ENCODE results near the gene TNKS2.

- TF ChIP-seq EZH2 (IDR thresholded peaks at IDR 0.05; ENCODE audit: low read length) = no peak
- TF ChIP-seq, protein P1, sequence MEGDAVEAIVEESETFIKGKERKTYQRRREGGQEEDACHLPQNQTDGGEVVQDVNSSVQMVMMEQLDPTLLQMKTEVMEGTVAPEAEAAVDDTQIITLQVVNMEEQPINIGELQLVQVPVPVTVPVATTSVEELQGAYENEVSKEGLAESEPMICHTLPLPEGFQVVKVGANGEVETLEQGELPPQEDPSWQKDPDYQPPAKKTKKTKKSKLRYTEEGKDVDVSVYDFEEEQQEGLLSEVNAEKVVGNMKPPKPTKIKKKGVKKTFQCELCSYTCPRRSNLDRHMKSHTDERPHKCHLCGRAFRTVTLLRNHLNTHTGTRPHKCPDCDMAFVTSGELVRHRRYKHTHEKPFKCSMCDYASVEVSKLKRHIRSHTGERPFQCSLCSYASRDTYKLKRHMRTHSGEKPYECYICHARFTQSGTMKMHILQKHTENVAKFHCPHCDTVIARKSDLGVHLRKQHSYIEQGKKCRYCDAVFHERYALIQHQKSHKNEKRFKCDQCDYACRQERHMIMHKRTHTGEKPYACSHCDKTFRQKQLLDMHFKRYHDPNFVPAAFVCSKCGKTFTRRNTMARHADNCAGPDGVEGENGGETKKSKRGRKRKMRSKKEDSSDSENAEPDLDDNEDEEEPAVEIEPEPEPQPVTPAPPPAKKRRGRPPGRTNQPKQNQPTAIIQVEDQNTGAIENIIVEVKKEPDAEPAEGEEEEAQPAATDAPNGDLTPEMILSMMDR (optimal IDR thresholded peaks at IDR 0.05 in 1 of 3, IDR thresholded peaks at IDR 0.05 in 1 of 3, conservative IDR thresholded peaks at IDR 0.05 in 1 of 3; ENCODE audit: extremely low read depth in 1 of 3, insufficient read depth in 2 of 3, low read length in 3 of 3) = no peak
These were observed 86.3 kb downstream of the TNKS2 start for GRCh38 chr10:91884536-91884935.

Measured in keratinocyte (primary cell).